Coronary artery (tissue), 2 donors: ENCODE results near the gene ZNF436.

Experiments
- DNase-seq: peaks from one replicate; pipeline ENCODE4 v3.0.0-alpha.2; 2017; ENCODE audit warnings: low spot score
- H3K27ac ChIP-seq, 2 donors: fragments of 200-600 bp; sonication (generic); one replicate each; pipeline ENCODE4 v1.5.1; 2016 to 2019
- H3K4me3 ChIP-seq: fragments of 200-600 bp; sonication (generic); 2 replicates; pipeline ENCODE4 v1.5.1; 2016; ENCODE audit warnings: mild to moderate bottlenecking, moderate library complexity
- TF ChIP-seq, protein P1 (sequence below): fragments of 200-600 bp; sonication (generic); IDR thresholded peaks from one replicate; pipeline ENCODE4 v1.5.1; 2019; ENCODE audit warnings: antibody characterized with exemption

Gene ZNF436

DNA sequence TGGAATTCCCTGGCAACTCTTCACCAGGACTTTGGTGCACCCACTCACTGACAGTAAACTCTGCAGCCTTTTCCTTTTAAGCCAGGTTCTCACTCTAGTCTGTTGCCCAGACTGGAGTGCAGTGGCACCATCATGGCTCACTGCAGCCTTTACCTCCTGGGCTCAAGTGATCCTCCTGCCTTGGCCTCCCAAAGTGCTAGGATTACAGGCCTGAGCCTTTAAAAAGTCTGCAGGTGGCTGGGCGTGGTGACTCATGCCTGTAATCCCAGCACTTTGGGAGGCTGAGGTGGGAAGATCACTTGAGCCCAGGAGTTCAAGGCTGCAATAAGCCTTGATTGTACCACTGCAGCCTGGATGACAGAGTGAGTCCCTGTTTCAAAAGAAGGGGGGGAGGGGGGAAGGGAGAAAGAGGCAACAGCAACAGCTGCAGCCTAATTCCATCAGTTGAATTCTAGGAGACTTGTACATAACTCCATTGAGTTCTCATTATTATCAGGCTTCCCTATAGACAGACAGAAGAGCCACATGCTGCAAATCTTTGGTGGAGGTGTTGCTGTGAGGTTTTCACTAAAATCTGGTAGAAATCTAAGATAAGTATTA lies 17.4 kb downstream of the ZNF436 start:
- Histone ChIP-seq H3K27ac (no peak overlapping the region), H3K4me3 (no peak overlapping the region)
- TF ChIP-seq, protein P1, sequence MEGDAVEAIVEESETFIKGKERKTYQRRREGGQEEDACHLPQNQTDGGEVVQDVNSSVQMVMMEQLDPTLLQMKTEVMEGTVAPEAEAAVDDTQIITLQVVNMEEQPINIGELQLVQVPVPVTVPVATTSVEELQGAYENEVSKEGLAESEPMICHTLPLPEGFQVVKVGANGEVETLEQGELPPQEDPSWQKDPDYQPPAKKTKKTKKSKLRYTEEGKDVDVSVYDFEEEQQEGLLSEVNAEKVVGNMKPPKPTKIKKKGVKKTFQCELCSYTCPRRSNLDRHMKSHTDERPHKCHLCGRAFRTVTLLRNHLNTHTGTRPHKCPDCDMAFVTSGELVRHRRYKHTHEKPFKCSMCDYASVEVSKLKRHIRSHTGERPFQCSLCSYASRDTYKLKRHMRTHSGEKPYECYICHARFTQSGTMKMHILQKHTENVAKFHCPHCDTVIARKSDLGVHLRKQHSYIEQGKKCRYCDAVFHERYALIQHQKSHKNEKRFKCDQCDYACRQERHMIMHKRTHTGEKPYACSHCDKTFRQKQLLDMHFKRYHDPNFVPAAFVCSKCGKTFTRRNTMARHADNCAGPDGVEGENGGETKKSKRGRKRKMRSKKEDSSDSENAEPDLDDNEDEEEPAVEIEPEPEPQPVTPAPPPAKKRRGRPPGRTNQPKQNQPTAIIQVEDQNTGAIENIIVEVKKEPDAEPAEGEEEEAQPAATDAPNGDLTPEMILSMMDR: no peak
- DNase-seq: no peak

DNA sequence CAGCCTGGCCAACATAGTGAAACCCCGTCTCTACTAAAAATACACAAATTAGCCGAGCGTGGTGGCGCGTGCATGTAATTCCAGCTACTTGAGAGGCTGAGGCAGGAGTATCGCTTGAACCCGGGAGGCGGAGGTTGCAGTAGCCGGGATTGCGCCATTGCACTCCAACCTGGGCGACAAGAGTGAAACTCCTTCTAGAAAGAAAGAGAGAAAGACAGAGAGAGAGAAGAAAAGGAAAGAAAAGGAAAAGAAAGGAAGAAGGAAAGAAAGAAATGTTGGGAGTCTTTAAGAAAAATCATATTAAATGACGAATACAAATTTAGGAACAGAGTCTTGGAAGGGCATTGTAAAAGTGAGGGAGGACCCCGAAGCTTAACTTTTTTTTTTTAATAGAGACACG lies 23.7 kb downstream of the ZNF436 start:
- no peak for DNase-seq
- TF ChIP-seq, protein P1: no peak
- H3K4me3 ChIP-seq: no peak overlapping the region
- H3K27ac ChIP-seq: no peak overlapping the region

DNA sequence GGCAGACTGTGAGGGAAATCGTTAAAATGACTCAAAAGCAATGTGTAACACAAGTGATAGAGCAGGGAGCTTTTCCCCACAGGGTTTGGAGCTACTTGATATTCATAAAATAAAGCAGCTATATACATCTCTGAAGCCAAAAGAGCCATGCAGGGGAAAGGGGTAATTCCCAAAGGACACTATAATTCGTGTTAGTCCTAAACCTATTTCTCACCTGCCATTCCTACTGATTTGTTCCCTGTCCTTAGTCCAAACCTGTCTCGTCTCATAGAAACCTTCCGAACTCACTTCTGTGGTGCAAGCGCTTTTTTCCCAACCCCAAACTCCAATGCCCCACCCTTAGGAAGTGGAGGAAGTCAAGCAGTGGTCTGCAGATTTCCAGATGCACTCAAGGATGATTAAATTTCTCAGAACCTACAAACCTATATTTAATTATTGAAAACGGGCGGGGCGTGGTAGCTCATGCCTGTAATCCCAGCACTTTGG lies 24.6 kb downstream of the ZNF436 start:
- peak overlapping the region; percentile 99 for H3K27ac ChIP-seq
- peak overlapping the region; percentile 95 for H3K4me3 ChIP-seq
- no peak for DNase-seq
- TF ChIP-seq, protein P1: no peak

DNA sequence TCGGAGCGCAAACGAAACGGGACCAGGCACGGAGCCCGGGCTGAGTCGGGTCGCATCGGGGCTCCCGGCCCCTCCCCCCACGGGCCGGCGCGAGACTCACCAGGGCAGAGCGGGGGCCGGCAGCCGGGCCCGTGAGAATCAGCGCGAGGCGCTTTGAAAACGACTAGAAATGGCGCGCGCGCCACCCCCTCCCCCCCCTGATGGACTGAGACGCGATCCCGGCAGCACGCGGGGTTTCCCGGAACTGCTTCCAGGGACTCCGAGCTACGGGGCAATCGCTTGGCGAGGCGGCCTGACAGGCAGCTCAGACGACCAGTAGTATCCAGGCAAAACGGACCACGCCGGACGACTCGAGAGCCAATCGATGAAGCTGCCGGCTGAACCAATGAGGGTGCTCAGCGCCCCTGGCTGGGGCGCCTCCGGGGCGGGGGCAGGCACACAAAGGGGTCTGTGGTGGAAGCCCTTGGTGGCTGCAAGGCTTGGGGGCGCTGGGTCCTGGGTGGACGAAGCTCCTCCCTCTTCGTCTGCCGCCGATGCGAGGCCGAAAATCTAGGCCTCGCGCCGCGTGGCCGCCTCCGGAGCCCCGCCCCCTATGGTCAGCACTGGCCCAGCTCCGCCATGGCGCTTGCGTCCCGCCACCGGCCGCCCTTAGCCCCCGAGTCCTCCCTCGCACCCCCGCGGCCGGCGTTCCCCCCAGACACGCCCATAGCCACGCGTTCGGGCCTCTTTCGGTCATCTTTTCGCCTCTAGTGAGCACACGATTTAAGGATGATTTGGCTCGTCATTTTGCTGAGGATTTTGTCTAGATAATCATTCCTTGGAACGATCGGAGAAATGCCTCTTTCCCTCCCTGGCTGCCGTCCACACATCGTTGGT lies 25.3 kb downstream of the ZNF436 start, which contains the start of gene HNRNPR:
Gene HNRNPR (minus strand): TSS at position 174 of the 876 bp plus-strand sequence. CDS start 3,276 bp downstream, outside the sequence.
- Histone ChIP-seq H3K4me3 (peak within 1 kb of the TSS; percentile 95), H3K27ac (peak within 1 kb of the TSS; percentile 99)
- DNase-seq: peak; percentile 100
- TF ChIP-seq, protein P1: no peak

DNA sequence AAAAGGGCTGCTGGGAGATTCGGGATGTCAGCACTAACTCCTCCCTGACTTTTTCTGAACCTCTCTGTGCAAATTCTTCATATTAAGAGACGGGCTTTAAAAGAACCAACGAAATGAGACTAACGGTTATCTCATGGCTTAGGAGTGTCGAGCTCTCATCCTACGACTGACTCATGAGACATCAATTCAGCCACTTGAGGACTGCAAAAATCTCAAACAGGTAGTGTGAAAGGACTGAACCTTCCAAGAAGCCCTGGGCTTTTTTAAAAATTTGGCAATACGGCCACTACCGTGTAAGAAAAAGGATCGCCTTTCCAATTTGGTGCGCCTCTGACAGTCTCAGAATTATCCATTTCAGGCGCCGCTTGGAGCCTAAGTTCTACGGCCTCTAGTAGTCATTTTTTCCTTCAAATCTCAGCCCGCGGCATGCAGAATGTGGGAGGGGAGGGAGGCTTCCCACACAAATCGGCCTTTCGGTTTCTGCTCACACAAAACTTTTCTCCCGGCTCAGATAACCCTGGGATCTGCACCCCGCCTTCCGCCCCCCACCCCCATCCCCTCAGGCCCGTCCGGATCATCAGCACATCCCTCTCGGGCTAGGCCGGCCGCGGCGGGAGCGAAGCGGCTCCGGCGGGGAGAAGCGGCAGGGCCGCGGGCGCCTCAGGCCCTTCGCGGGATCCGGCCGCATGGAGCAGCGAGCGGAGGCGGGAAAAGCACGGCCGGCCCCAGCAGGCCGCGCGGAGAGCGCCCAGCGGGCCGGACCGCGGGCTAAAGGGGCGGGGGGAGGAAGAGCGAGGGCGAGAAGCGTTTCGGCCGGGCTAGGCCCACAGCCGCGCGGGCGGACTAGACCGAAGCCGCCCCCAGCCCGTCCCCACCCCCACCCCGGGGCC lies 26.2 kb downstream of the ZNF436 start:
- TF ChIP-seq, protein P1: no peak
- Histone ChIP-seq H3K4me3 (peak overlapping the region; percentile 95), H3K27ac (peak overlapping the region; percentile 99)
- peak; percentile 77 for DNase-seq

DNA sequence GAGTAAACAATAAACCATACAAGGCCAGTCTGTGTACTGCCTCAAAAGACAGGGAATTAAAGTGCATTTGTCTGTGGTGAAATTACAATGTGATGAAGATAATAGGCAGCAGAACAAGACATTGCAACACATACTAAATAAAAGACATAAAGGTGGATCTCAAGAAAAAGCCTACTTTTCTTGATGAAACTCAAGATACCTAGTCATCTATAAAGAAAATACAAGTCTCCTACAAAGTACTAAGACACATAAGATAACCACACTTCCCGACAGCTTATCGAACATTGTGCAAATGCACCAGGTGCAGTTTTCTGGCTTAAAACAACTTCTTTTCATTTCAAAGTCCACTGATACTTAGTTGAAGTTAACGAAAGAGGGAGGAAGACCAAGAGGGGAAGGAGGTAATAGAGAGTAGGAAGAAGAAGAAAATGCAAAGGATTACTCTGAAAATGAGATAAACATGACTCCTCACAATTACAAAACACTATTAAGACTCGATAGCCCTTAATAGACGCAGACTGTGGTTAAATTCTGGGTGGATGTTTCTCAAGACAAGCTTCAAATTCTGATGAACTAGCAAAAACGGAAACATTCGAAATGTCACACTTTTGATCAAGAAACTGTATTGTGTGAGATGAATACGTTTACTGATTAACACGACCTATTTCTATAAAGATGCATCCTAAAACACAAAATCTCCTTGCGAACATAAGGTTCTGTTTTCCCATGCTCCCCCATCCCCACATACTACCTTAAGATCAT lies 27.5 kb downstream of the ZNF436 start:
- TF ChIP-seq, protein P1: no peak
- Histone ChIP-seq H3K4me3 (peak overlapping the region; percentile 95), H3K27ac (peak overlapping the region in 1 of 2 donors; percentile 99)
- DNase-seq: no peak
